Fibroblast of pulmonary artery (primary cell): ENCODE results near the gene ETV4.

ENCODE experiments used
- DNase-seq: peaks from one replicate; pipeline ENCODE4 v3.0.0-alpha.2; 2010; ENCODE audit warnings: low read depth
- H3K4me3 ChIP-seq: replicated peaks from 2 replicates; pipeline ENCODE4 v1.5.1; 2011; ENCODE audit warnings: low read depth, mild to moderate bottlenecking, control low read depth, low read length, moderate library complexity
- TF ChIP-seq, protein P1 (sequence below): IDR thresholded peaks from 2 replicates; pipeline ENCODE4 v1.5.1; 2011; ENCODE audit warnings: mild to moderate bottlenecking, control low read depth, low read length, inconsistent platforms; ENCODE audit errors: missing control alignments

ETV4 gene

DNA sequence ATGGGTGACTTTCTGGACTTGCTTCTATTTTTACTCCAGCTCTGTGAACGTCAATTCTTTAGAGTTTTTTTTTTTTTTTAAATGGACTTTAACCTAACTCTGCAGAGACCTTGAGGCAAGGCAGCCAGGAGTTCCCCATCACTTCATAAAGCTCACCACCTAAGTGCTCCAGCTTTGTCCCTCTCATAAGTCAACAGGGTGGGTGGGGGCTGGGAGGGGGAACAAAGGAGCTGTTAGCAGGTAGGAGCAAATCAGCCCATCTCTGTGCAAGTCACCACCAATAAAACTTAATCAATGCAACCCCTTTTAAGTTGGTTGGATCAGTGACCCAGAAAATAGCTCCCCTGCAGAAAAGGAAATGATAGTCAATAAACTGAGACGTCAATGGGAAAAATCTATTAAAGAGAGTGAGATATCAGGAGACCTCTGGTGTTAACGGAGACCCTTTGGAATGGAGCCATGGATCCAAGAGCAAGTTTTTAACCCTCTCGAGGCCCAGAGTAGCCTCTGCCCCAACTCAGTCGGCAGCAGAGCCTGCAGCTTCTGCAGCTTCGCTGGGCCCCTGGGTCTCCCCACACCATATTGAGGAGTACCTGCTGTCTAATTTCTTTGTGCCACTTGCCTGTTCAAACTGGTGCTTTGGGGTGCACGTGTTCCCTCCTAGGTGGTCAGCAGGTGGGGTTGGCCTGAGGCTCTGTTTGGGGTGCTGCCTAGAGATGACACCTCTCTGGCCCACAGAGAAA, 27.6 kb upstream of the ETV4 start:
- TF ChIP-seq, protein P1, sequence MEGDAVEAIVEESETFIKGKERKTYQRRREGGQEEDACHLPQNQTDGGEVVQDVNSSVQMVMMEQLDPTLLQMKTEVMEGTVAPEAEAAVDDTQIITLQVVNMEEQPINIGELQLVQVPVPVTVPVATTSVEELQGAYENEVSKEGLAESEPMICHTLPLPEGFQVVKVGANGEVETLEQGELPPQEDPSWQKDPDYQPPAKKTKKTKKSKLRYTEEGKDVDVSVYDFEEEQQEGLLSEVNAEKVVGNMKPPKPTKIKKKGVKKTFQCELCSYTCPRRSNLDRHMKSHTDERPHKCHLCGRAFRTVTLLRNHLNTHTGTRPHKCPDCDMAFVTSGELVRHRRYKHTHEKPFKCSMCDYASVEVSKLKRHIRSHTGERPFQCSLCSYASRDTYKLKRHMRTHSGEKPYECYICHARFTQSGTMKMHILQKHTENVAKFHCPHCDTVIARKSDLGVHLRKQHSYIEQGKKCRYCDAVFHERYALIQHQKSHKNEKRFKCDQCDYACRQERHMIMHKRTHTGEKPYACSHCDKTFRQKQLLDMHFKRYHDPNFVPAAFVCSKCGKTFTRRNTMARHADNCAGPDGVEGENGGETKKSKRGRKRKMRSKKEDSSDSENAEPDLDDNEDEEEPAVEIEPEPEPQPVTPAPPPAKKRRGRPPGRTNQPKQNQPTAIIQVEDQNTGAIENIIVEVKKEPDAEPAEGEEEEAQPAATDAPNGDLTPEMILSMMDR, result no peak
- DNase-seq, result no peak

DNA sequence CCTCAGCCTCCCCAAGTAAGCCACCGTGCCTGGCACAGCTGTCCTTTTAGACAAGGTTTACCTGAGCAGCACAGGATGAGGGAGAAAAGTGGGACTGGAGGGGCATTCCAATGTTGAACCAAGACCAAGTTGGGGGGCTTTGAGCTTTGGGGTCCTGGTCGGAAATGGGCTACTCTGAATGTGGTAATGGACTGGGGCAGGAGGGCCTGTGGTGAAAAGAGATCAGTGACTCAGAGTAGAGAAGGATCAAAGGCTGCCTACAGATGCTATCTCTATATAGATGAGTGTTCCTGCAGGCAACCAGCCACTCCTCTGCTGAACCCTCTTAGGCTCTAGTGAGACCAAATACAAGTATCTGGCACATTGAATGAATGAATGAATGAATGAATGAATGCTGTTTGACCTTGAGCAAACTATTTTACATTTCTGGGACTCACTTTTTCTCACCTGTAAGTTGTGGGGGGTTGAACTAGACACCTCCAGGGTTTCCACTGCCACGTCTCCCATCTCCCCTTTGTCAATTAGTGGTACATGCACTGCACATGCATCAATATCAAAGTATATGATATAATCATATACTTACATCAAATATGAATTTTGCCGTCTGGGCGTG, 26.3 kb upstream of the ETV4 start:
- TF ChIP-seq, protein P1, result no peak
- DNase-seq, result no peak
- no peak overlapping the region for H3K4me3 ChIP-seq

More for the DNA sequence above, 27.6 kb upstream of the ETV4 start:
- H3K4me3 ChIP-seq, result no peak overlapping the region

DNA sequence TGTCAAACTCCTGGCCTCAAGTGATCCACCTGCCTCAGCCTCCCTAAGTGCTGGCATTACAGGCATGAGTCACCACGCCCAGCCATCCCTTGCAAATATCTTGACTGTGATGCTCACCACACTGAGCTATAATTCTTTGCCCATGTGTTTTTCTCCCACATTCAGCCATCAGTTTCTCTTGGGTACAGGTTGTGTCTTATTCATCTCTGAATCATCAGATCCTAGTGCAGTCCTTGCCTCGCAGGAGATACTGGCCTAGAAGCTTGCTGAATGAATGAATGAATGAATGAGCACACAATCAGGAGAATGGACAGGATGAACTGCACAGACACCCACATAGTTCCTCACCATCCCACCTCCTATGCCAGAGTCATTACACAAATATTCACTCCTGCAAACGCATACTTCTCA, 24.4 kb upstream of the ETV4 start:
- no peak for DNase-seq
- H3K4me3 ChIP-seq, result no peak overlapping the region
- TF ChIP-seq, protein P1, result no peak

DNA sequence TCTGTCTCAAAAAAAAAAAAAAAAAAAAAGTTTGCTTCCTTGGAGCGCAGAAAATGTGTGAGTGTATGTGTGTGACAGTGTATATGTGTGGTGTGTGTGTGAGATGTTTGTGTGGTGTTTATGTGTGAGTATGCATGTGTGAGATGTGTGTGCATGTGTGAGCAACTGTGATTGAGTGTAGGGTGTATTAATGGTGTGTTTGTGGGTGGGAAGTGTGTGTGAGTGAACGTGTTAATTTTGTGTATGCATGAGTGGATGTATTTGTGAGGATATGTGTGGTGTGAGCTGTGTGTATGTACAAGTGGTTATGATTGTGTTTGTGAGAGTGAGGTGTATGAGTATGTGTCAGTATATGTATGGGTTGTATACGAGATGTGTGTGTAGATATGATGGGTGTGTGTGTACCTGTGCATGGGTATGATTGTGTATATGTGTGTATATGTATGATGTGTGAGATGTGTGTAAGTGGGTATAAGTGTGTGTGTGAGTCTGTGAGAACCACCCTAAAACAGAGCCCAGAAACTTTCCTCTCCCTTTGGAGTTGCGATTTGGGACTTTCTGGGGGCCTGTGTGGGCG, 22.5 kb upstream of the ETV4 start:
- TF ChIP-seq, protein P1, result no peak
- no peak overlapping the region for H3K4me3 ChIP-seq
- no peak for DNase-seq

DNA sequence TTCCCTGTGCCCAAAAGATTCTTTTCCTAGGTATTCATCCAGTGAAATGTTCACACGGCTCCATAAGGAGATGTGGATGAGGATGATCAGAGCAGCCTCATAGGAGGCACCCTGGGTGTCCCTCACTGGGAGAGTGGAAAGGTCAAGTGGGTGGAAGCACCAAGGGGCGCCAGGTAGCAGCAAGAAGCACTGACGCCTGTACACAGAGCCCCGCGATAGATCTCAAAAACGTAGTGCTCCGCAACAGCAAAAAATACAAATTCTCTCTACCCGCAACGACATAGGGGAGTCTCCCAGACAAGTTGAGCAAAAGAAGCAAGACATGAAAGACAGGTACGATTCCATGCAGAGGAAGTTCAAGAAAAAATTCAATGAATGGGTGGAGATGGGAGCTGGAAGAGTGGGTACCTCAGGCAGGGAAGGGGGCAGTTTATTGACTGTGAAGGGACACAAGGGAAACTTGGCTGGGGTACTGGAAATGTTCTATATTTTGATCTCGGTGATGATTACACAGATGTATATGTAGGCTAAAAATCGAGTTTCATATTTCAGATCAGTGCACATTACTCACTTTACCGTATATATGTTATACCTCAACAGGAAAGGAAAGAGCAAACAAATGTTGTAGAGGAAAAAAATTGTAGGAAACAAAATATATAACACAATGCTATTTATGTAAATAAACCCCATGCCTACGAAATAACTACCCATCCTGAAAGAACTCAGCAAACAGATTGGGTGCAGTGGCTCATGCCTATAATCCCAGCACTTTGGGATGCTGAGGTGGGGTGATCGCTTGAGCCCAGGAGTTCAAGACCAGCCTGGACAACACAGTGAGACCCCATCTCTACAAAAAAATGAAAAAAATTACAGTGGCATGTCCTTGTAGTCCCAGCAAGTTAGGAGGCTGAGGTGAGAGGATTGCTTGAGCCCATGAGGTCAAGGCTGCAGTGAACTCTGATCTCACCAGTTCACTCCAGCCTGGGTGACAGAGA, 17.8 kb upstream of the ETV4 start:
- TF ChIP-seq, protein P1, result no peak
- no peak for DNase-seq
- H3K4me3 ChIP-seq, result no peak overlapping the region
